ENCODE data around the gene DPP6.

DNA sequence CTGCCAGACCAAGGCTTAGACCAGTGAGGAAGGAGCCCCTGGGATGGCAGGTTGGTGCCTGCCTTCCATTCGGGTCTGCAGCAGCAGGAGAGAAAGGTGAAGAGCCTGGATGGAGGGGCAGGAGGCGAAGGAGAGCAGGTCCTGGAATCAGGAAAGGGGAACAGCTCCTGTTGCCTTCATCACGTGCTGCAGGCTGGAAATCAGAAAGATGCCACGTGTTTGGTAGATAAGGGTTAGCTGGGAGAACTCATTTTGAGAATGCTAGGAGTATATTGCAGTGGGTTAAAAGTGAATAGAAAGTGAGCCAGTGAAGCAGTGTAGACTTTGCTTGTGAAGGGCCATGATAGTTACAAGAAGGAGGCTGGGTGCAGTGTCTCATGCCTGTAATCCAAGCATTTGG lies 579.0 kb downstream of the DPP6 start:
- no peak for TF ChIP-seq MYBL2 (CRISPR knock-in tag; IDR thresholded peaks at IDR 0.05)
- TF ChIP-seq, protein P1, sequence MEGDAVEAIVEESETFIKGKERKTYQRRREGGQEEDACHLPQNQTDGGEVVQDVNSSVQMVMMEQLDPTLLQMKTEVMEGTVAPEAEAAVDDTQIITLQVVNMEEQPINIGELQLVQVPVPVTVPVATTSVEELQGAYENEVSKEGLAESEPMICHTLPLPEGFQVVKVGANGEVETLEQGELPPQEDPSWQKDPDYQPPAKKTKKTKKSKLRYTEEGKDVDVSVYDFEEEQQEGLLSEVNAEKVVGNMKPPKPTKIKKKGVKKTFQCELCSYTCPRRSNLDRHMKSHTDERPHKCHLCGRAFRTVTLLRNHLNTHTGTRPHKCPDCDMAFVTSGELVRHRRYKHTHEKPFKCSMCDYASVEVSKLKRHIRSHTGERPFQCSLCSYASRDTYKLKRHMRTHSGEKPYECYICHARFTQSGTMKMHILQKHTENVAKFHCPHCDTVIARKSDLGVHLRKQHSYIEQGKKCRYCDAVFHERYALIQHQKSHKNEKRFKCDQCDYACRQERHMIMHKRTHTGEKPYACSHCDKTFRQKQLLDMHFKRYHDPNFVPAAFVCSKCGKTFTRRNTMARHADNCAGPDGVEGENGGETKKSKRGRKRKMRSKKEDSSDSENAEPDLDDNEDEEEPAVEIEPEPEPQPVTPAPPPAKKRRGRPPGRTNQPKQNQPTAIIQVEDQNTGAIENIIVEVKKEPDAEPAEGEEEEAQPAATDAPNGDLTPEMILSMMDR (IDR thresholded peaks at IDR 0.05): no peak
- TF ChIP-seq NR3C1 (CRISPR knock-in tag; conservative IDR thresholded peaks at IDR 0.05; ENCODE audit: low read depth): no peak
- TF ChIP-seq, protein P2, sequence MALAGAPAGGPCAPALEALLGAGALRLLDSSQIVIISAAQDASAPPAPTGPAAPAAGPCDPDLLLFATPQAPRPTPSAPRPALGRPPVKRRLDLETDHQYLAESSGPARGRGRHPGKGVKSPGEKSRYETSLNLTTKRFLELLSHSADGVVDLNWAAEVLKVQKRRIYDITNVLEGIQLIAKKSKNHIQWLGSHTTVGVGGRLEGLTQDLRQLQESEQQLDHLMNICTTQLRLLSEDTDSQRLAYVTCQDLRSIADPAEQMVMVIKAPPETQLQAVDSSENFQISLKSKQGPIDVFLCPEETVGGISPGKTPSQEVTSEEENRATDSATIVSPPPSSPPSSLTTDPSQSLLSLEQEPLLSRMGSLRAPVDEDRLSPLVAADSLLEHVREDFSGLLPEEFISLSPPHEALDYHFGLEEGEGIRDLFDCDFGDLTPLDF (CRISPR knock-in tag; IDR thresholded peaks at IDR 0.05): no peak
